ENCODE measurements around the gene KIR2DL3. TPM values are rescaled to one million over a fixed set of nuclear protein-coding genes. Genes with fewer than 3 reads are reported as not detected.
"Not testable (repeated sequence)": the region's sequence is repeated elsewhere in the genome, so short reads cannot be mapped to it uniquely, and the experiment has no call there.

Gene KIR2DL3
- total RNA-seq, 1 experiment from 2014 or later: not detected

- H3K9me3 ChIP-seq (ENCODE audit: control insufficient read depth, low read depth, low read length): peaks cover 44% of the 10 kb centered on the region
- H3K27me3 Mint-ChIP-seq (ENCODE audit: low read depth); H2BK20ac ChIP-seq (ENCODE audit: low read depth, low read length, poor library complexity, severe bottlenecking); H4K20me1 ChIP-seq (ENCODE audit: control insufficient read depth, insufficient read depth, insufficient read length); H3K4me2 ChIP-seq (ENCODE audit: insufficient read depth, insufficient read length, low read length); DNase-seq; H2BK120ac ChIP-seq (ENCODE audit: low read depth, low read length, poor library complexity, severe bottlenecking); H4K5ac ChIP-seq (ENCODE audit: insufficient read length, low read depth, low read length); H3K27me3 ChIP-seq (ENCODE audit: insufficient read depth, low read length); H3K79me1 ChIP-seq (ENCODE audit: insufficient read depth, low read depth, low read length, poor library complexity, severe bottlenecking); H4K8ac ChIP-seq (replicated peaks; ENCODE audit: insufficient read length, low read depth, low read length); H2AFZ ChIP-seq (ENCODE audit: low read length); H3T11ph ChIP-seq (ENCODE audit: low read length); H3K23me2 ChIP-seq (ENCODE audit: insufficient read length, low read depth, low read length, poor library complexity, severe bottlenecking); H3K18ac ChIP-seq (ENCODE audit: insufficient read length, low read depth, low read length); H3K4ac ChIP-seq (ENCODE audit: low read depth, low read length); H2BK5ac ChIP-seq (ENCODE audit: insufficient read length, low read length); H3K4me1 Mint-ChIP-seq; H3K9ac ChIP-seq (ENCODE audit: extremely low read depth, insufficient read length, low read length); H3K23ac ChIP-seq (ENCODE audit: insufficient read length, low read depth, low read length); H2BK15ac ChIP-seq (ENCODE audit: low read depth, low read length); H3K4me3 Mint-ChIP-seq; H3K27ac Mint-ChIP-seq; H3K79me2 ChIP-seq (ENCODE audit: insufficient read depth, low read length); H2BK12ac ChIP-seq (ENCODE audit: insufficient read length, low read depth, low read length); H3K14ac ChIP-seq (ENCODE audit: insufficient read depth, low read length); H3K4me1 ChIP-seq (ENCODE audit: insufficient read depth, low read length); H3K56ac ChIP-seq (ENCODE audit: insufficient read length, low read depth, low read length); H3K27ac ChIP-seq (ENCODE audit: insufficient read length, low read depth, low read length); H2AK5ac ChIP-seq (ENCODE audit: insufficient read length, low read length); H4K91ac ChIP-seq (ENCODE audit: insufficient read length, low read depth, low read length): not testable (repeated sequence)
- Mint-ChIP-seq H3K9me3 (peaks cover 87 to 90% of the 10 kb centered on the region in 2 experiments), H3K36me3 (ENCODE audit: insufficient read depth in 1 of 3, low read depth in 3 of 3) (peaks cover 4 to 48% (median 11%) of the 10 kb centered on the region in 3 experiments; a peak in 6 of 7 replicates)
- WGBS (ENCODE audit: extremely low coverage, insufficient read length, low lambda C conversion rate): no CpG with 5 or more reads among the region's 7 CpGs
These were observed 40.6 kb downstream of the KIR2DL3 start for GRCh38 chr19:54778896-54779295.

- H3K18ac ChIP-seq (ENCODE audit: insufficient read length, low read depth, low read length); H3K27ac ChIP-seq (ENCODE audit: insufficient read length, low read depth, low read length); H3K23me2 ChIP-seq (ENCODE audit: insufficient read length, low read depth, low read length, poor library complexity, severe bottlenecking); H3K9ac ChIP-seq (ENCODE audit: extremely low read depth, insufficient read length, low read length); H3K4ac ChIP-seq (ENCODE audit: low read depth, low read length); H2BK12ac ChIP-seq (ENCODE audit: insufficient read length, low read depth, low read length); H3K27ac Mint-ChIP-seq; H2AFZ ChIP-seq (ENCODE audit: low read length); H4K5ac ChIP-seq (ENCODE audit: insufficient read length, low read depth, low read length); H3K4me1 ChIP-seq (ENCODE audit: insufficient read depth, low read length); H4K91ac ChIP-seq (ENCODE audit: insufficient read length, low read depth, low read length); H3K56ac ChIP-seq (ENCODE audit: insufficient read length, low read depth, low read length); H3K79me2 ChIP-seq (ENCODE audit: insufficient read depth, low read length); H4K8ac ChIP-seq (replicated peaks; ENCODE audit: insufficient read length, low read depth, low read length); H2BK5ac ChIP-seq (ENCODE audit: insufficient read length, low read length); H3T11ph ChIP-seq (ENCODE audit: low read length); H3K14ac ChIP-seq (ENCODE audit: insufficient read depth, low read length); H3K27me3 ChIP-seq (ENCODE audit: insufficient read depth, low read length); H4K20me1 ChIP-seq (ENCODE audit: control insufficient read depth, insufficient read depth, insufficient read length); H3K79me1 ChIP-seq (ENCODE audit: insufficient read depth, low read depth, low read length, poor library complexity, severe bottlenecking); H2AK5ac ChIP-seq (ENCODE audit: insufficient read length, low read length); DNase-seq; H3K4me2 ChIP-seq (ENCODE audit: insufficient read depth, insufficient read length, low read length); H3K4me1 Mint-ChIP-seq; H3K4me3 Mint-ChIP-seq; H3K27me3 Mint-ChIP-seq (ENCODE audit: low read depth); H3K23ac ChIP-seq (ENCODE audit: insufficient read length, low read depth, low read length); H2BK20ac ChIP-seq (ENCODE audit: low read depth, low read length, poor library complexity, severe bottlenecking); H2BK15ac ChIP-seq (ENCODE audit: low read depth, low read length); H2BK120ac ChIP-seq (ENCODE audit: low read depth, low read length, poor library complexity, severe bottlenecking): not testable (repeated sequence)
- H3K9me3 ChIP-seq (ENCODE audit: control insufficient read depth, low read depth, low read length): peaks cover 43% of the 10 kb centered on the region
- WGBS (ENCODE audit: extremely low coverage, insufficient read length, low lambda C conversion rate): no CpG with 5 or more reads among the region's 4 CpGs
- Mint-ChIP-seq H3K9me3 (peaks cover 82 to 85% of the 10 kb centered on the region in 2 experiments), H3K36me3 (ENCODE audit: insufficient read depth in 1 of 3, low read depth in 3 of 3) (peaks cover 0 to 44% (median 20%) of the 10 kb centered on the region in 3 experiments; a peak in 6 of 7 replicates)
These were observed 44.6 kb downstream of the KIR2DL3 start for GRCh38 chr19:54782916-54783315.

Data from H9 (cell line).